GM10847 (cell line): ENCODE measurements around the gene MESP1.

ENCODE experiments used
- POLR2A ChIP-seq: IDR thresholded peaks from 2 replicates; pipeline ENCODE4 v1.6.1; 2011; ENCODE audit not compliant: insufficient read length; ENCODE audit errors: extremely low read depth

Gene MESP1

GRCh38 chr15:89707577-89707976 lies 43.5 kb downstream of the MESP1 start:
- no peak for TF ChIP-seq POLR2A

- TF ChIP-seq POLR2A, result no peak
These were observed 46.6 kb downstream of the MESP1 start for GRCh38 chr15:89704411-89704810.
